ENCODE measurements around the gene MYH7B.

The MYH7B gene

GRCh38 chr20:34948030-34948429, 7.6 kb upstream of the MYH7B start:
- Histone ChIP-seq H2AFZ (ENCODE audit: low read depth, low read length) (no peak overlapping the region), H4K20me1 (ENCODE audit: insufficient read depth, low read length) (no peaks in the 10 kb centered on the region), H3K27me3 (ENCODE audit: low read depth, low read length) (no peaks in the 10 kb centered on the region), H3K4me1 (ENCODE audit: low read length) (no peaks in the 10 kb centered on the region), H3K4me3 (ENCODE audit: low read length) (no peak overlapping the region), H3K9ac (ENCODE audit: low read length) (no peak overlapping the region), H3K9me3 (ENCODE audit: insufficient read depth, low read length) (no peaks in the 10 kb centered on the region), H3K4me2 (ENCODE audit: low read length) (no peak overlapping the region), H3K27ac (ENCODE audit: low read length) (no peak overlapping the region), H3K79me2 (ENCODE audit: low read length) (no peaks in the 10 kb centered on the region), H3K36me3 (replicated peaks; ENCODE audit: low read depth, low read length) (peaks cover 16% of the 10 kb centered on the region)
- no peak for TF ChIP-seq EZH2phosphoT487 (IDR thresholded peaks at IDR 0.05; ENCODE audit: low read depth)
- TF ChIP-seq CTCF (IDR thresholded peaks at IDR 0.05; ENCODE audit: low read depth, low read length), result no peak

- no peak overlapping the region for H3K9ac ChIP-seq (ENCODE audit: low read length)
- no peak overlapping the region for H3K27ac ChIP-seq (ENCODE audit: low read length)
- TF ChIP-seq EZH2phosphoT487 (IDR thresholded peaks at IDR 0.05; ENCODE audit: low read depth), result no peak
- TF ChIP-seq CTCF (IDR thresholded peaks at IDR 0.05; ENCODE audit: low read depth, low read length), result no peak
Measured at GRCh38 chr20:34949120-34949519, 6.5 kb upstream of the MYH7B start.

GRCh38 chr20:34951252-34951651, 4.4 kb upstream of the MYH7B start:
- H3K9ac ChIP-seq (ENCODE audit: low read length), result no peak overlapping the region
- H3K27ac ChIP-seq (ENCODE audit: low read length), result no peak overlapping the region

More at GRCh38 chr20:34949120-34949519, 6.5 kb upstream of the MYH7B start:
- Histone ChIP-seq H3K4me3 (ENCODE audit: low read length) (no peak overlapping the region), H3K4me2 (ENCODE audit: low read length) (no peak overlapping the region), H3K36me3 (replicated peaks; ENCODE audit: low read depth, low read length) (peaks cover 14% of the 10 kb centered on the region), H3K79me2 (ENCODE audit: low read length) (no peaks in the 10 kb centered on the region), H4K20me1 (ENCODE audit: insufficient read depth, low read length) (no peaks in the 10 kb centered on the region), H3K27me3 (ENCODE audit: low read depth, low read length) (no peaks in the 10 kb centered on the region), H3K4me1 (ENCODE audit: low read length) (no peaks in the 10 kb centered on the region), H2AFZ (ENCODE audit: low read depth, low read length) (no peak overlapping the region), H3K9me3 (ENCODE audit: insufficient read depth, low read length) (no peaks in the 10 kb centered on the region)

GRCh38 chr20:34951652-34952051, 4.0 kb upstream of the MYH7B start:
- Histone ChIP-seq H2AFZ (ENCODE audit: low read depth, low read length) (no peak overlapping the region), H3K27ac (ENCODE audit: low read length) (no peak overlapping the region), H3K4me2 (ENCODE audit: low read length) (no peak overlapping the region), H3K4me3 (ENCODE audit: low read length) (no peak overlapping the region), H3K9ac (ENCODE audit: low read length) (no peak overlapping the region), H3K9me3 (ENCODE audit: insufficient read depth, low read length) (no peaks in the 10 kb centered on the region), H3K79me2 (ENCODE audit: low read length) (peaks cover 7% of the 10 kb centered on the region), H3K27me3 (ENCODE audit: low read depth, low read length) (no peaks in the 10 kb centered on the region), H3K36me3 (replicated peaks; ENCODE audit: low read depth, low read length) (peaks cover 6% of the 10 kb centered on the region), H3K4me1 (ENCODE audit: low read length) (peaks cover 10% of the 10 kb centered on the region), H4K20me1 (ENCODE audit: insufficient read depth, low read length) (no peaks in the 10 kb centered on the region)
- TF ChIP-seq EZH2phosphoT487 (IDR thresholded peaks at IDR 0.05; ENCODE audit: low read depth) (no peak), CTCF (IDR thresholded peaks at IDR 0.05; ENCODE audit: low read depth, low read length) (no peak)

More at GRCh38 chr20:34951252-34951651, 4.4 kb upstream of the MYH7B start:
- Histone ChIP-seq H3K4me3 (ENCODE audit: low read length) (no peak overlapping the region), H3K79me2 (ENCODE audit: low read length) (peaks cover 7% of the 10 kb centered on the region), H3K4me1 (ENCODE audit: low read length) (peaks cover 8% of the 10 kb centered on the region), H4K20me1 (ENCODE audit: insufficient read depth, low read length) (no peaks in the 10 kb centered on the region), H3K27me3 (ENCODE audit: low read depth, low read length) (no peaks in the 10 kb centered on the region), H3K4me2 (ENCODE audit: low read length) (no peak overlapping the region), H3K36me3 (replicated peaks; ENCODE audit: low read depth, low read length) (peaks cover 10% of the 10 kb centered on the region), H2AFZ (ENCODE audit: low read depth, low read length) (no peak overlapping the region), H3K9me3 (ENCODE audit: insufficient read depth, low read length) (no peaks in the 10 kb centered on the region)
- TF ChIP-seq CTCF (IDR thresholded peaks at IDR 0.05; ENCODE audit: low read depth, low read length) (no peak), EZH2phosphoT487 (IDR thresholded peaks at IDR 0.05; ENCODE audit: low read depth) (no peak)
